HG03342 (cell line): Measurements from ENCODE around the gene ASCL2.

Experiments
- ATAC-seq: cut with Tn5 transposase; IDR thresholded peaks from one replicate; pipeline ENCODE4 v1.9.1; 2021; ENCODE audit warnings: mild to moderate bottlenecking, moderate library complexity; ENCODE audit not compliant: unreplicated experiment

ASCL2 gene

DNA sequence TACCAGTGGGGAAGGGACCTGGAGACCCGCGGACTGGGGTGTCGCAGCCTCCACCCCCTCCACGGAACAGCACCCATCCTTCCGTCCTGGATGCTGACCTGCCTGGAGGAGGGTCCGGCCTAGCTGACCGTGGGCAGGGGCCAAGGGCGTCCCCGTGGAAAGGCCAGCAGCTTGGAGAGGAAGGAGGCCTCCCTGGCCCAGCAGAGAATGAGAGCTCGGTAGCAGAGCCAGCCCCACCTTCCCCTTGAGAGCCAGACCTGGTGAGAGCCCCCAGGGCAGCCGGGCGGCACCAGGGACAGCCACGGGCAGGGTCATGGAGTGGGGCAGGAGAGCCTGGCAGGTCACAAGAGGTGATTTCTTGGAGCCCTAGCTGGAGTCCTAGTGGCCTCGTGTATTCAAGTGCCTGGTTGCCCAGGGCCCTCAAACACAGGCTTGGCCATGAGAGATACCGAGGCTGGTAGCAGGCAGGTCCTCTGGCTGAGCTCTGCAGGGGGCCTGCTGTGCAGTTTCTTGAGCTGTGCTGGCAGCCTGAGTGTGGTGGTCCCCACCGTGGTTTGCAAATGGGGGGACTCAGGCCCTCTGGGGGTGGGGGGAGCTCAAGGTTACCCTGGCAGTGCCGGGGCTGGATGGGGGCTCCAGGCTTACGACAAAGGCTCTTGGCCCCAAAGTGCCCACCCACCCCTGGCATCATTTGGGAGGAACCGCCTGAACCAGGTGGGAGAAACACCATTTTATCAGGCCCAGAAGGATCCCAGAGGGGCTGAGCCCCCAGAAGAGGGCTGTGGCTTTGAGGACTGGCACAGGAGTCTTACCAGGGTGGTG is 39.1 kb upstream of the ASCL2 start:
- no peak for ATAC-seq

DNA sequence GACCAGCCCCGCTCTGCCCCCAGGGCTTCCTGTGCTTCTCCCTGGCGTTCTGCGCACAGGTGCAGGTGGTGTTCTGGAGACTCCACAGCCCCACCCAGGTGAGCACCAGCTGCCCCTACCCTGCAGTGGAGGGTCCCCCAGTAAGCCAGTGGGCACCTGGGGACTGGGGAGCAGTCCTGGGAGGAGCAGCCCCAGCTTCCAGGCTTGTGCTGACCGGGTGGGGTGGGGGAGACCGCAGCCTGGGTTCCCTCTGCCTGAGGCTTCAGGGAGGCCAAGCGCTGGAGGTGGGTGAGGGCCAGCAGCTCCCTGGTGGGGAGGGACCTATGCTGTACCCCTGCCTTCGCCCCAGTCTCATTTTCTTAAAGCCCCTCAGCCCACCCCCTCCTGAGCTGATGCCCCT is 38.3 kb upstream of the ASCL2 start:
- no peak for ATAC-seq

DNA sequence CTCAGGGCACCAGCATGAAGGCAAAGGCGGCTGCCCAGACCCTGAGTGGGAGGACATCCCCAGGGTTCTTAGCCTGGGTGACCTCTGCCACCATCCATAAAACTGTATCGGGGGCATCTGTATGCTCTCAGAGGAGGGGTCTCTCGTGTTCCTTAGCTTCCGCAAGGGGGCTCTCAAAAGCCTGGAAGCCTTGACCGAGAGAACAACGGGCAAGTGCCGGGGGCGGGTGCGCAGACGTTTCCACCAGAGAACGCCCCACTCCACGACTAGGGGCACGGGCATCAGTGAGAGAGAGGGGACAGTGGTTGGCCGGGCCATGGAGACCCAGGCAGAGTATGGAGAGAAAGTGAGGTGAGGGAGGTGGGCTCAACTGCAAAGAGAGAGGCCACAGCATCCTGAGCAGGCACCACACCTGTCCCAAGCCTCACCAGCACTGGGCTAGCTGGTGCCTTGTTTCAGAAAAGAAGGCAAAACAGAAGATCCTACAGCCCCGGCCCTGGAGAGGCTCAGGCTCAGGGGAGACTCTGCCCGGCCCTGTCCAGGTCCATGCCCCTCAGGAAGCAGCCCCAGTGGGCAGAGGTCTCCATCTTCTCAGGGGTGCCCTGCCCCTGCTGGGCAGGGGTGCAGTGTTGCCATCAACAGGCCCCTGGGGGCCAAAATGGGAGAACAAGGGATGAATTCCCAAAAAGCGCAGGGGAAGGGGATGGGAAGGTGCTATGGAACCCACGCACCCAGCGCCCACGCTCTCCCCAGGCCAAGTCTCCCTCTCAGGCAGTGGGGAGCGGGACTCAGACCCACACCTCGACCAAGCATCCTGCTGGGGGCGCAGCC is 37.3 kb upstream of the ASCL2 start:
- ATAC-seq: no peak

DNA sequence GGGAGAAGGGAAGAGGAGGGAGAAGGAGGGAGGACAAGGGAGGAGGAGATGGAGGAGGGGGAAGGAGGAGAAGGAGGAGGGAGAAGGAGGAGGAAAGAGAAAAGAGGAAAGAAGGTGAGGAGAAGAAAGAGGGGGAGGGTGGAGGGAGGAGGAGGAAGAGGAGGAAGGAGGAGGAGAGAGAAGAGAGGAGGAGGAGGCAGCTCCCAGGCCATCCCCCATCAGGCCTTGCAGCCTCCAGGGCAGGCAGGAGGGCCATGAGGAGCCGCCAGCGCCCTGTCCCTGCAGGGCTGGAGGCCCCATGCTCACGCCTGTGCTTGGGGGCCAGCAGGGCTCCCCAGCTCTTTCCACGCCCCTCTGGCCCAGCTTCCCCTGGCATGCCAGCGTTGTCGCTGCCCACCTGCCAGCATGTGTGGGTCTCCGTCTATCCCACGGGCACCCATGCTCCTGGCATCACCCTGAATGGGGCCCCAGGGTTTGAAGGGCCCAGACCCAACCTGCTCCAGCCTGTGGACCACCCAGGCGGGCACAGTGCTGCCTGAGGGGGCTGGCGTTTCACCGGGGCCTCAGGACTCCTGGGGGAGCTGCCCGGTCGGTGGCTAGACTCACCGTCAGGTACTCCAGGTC is 36.6 kb upstream of the ASCL2 start:
- no peak for ATAC-seq

DNA sequence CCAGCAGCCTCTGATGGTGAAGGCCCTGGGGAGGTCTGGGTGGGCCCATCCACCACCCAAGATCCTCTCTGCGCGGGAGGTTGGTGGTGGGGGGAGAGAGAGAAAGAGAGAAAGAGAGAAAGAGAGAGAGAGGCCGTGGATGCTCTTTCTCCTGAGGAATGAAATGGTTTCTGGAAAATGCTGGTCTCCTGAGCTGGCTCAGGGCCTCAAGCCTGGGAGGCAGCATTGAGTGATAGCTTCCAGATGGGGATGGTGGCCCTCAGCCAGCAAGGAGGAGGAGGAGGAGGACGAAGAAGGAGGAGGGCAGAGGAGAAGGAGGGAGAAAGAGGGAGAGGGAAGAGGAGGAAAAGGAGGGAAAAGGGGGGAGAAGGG is 36.0 kb upstream of the ASCL2 start:
- ATAC-seq: no peak

DNA sequence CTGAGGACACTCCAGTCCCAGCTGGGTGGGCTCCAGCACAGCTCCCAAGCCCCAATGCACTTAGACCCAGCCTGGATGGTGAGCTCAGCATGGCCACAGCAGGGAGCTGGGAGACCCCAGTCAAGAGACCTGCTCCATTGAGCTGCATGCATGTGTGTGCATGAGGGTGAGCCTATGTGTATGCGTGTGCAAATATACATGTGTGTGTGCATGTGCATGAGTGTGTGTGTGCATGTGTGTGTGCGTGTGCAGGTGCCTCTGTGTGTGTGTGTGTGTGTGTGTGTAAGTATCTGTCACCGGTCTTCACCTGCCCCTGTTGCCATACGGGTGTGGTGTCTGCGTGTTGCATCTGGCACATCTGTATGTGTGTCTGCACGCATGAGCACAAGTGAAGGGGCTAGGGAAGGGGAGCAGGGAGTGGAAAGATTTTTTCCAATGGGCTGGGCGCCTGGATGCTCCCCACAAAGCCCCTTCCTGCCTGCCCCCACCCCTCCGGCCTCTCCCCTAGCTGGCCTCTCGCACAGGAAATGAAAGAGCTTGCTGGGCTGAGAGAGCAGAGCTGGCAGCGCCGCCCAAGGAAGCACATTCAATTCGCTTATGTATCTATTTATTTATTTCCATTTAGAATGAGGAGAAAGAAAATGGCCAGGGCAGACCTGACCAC is 35.5 kb upstream of the ASCL2 start:
- ATAC-seq: no peak

DNA sequence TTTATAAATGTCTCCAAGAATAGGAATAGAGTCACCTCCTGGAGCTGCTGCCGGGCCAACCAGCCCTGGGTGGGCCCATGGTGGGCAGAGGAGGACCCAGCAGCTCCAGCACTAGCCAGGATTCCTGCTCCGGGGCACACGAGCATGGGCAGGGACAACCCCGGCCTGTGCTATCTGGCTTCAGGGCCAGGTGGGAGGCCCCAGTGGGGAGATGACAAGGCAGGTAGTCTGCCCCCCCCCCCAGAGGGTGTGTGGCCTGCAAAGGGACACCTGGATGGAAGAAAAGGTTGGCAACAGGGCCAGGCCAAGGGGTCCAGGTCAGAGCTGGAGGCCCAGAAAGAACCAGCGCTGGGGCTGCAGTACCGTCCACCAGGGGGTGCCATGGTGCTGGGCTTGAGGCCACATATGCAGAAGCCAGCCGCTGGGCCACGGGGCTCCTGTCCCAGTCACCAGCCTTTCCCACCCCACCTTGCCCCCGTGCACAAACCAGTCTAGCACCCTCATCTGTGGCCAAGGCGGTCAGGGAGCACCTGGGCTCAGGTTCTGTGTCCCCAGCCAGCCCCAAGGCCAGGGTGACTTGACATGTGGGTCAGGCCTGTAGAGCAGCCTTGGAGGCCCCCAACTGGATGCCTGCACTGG is 34.9 kb upstream of the ASCL2 start:
- no peak for ATAC-seq

DNA sequence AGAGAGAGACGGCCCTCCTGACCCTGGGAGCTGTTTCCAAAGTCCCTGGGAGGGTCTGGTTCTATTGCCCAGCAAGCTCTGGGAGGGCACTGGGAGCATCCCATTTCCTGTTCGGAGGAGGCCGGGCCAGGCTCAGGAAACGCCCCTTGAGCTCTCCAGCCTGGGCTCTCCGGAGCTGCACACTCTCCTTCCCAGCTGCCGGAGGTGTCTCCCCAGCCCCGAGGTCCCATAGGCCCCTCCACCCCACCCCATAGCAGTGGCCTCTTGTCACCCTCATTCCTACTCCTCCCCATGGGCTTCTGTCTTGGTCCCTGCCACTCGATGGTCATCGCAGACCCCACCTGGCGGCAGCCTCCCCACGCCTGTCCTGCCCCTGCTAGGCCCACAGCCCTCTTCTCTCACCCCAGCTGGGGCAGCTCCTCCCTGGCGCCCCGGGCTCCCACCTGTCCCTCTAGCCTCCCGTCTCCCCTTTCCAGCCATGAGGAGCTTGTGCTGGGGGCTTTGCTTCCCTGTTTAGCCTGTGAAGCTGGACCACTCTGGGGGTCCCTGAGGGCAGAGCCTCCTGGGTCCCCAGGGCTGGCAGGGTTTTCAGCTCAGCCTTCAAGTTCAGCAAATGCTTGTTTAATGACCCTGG is 34.2 kb upstream of the ASCL2 start:
- ATAC-seq: no peak

DNA sequence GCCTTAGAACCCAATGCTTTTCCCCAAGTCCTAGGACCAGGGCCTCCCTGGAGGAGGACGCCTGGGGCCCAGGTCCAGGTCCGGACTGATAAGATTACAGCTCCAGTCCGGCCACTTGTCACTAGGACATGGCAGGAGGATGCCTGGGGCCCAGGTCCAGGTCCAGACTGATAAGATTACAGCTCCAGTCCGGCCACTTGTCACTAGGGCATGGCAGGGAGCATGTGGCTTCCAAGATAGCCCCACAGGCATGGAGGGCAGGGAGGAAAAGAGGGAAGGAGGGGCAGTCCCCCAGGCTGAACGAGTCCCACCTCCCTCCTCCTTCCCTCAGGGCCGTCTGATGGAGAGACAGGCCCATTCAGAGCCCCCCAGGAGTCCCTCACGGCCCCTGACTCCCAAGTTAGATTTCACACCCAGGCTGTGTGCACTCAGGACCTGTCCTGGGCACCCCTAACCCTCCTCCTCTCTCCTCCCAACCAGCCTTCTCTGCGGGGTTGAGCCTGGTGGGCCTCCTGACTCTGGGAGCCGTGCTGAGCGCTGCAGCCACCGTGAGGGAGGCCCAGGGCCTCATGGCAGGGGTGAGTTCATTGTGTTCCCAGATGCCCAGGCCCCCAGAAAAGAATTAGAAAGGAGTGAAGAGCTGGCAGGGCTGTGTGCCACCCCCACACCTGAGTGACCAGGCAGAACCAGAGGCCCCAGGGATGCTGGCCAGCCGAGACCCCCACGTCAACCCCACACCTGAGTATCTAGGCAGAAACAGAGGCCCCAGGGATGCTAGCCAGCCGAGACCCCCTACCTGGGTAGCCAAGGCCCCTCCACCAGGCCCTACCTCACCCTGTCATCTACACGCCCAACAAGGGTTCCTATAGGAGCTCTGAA is 33.5 kb upstream of the ASCL2 start:
- ATAC-seq: no peak

DNA sequence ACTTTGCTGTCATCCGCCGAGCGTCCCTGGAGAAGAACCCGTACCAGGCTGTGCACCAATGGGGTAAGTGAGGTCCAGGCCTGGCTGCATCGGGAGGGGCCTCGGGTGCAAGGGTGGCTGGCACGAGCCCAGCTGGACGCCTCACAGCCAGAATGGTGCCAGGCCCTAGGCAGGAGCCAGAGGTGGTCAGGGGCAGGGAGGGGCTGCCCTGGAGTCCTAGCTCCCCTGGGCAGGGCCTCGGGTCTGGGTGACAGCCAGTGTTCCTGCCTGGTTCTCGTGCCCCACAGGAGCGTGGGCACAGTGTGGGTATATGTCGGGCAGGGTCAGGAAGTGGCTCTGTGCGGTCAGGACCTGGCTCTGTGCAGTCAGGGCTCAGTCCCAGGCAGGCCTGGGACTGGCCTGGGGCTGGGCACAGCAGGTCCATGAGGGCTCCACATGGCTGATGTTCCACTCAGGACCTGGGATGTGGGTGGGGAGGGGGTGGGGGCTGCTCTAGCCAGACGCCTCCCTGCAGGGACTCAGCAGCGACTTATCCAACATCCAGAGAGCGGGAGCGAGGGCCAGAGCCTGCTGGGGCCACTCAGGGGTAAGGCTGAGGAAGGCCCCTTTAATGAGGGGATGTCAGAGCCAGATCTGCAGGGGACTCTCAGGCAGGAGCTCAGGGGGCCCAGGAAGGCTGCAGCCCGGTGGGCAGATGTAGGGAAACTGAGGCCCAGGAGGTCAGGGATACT is 32.7 kb upstream of the ASCL2 start:
- no peak for ATAC-seq

DNA sequence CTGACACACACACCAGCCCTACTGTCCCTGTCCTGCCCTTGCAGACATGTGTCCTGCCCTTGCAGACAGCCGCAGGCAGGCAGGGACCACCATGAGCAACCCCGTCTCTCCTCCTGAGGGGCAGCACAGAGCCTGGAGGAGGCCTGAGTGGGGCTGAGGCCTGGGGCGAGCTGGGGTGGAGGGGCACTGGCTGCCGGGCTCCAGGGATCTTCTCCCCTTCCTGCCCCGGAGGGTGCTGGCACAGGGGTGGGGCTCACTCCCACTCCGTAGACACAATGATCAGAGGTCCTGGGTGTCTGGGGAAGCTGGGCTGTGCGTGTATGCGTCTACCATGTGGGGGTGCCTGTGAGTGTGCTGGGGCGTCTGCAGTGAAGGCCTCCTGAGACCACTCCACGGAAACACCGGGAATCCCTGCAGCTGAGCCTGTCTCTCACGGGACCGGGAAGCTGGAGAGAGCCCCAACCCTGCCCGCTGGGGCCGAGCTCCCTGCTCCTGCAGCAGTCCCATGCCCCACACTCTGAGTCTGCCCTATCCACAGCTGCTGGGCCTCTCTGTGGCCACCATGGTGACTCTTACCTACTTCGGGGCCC is 32.0 kb upstream of the ASCL2 start:
- no peak for ATAC-seq

DNA sequence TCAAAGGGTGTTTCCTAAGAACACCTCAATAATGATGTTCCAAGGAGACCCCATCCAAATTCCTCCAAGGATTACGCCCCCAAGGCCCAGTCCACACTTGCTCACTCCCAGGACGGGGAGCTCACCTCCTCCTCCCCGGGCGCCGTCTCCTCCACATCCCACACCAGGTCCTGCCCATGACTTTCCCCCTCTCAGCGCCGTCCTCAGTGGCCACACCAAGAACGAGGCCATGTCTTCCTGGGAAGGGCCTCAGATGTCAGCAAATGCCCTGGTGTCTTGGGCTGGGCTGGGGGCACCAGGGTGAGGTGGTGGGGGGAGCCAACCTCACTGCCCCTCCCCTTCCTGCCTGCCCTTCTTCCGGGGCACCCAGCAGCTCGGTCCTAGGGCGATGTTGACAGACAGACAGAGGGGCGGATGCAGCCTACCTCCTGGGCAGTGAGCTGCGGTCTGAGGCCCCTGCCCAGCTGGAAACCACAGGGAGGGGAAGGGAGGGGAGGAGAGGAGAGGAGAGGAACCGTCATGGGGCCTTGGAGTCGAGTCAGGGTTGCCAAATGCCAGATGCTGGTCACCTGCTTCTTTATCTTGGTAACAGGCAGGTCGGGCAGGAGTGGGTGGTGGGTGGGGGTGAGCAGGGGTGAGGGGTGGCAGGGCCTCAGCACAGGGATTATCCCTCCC is 31.4 kb upstream of the ASCL2 start, which contains the start of the genes C11orf21 and TSPAN32:
TSS of gene C11orf21 (minus strand) at position 288 of the 675 bp plus-strand sequence. CDS start at position 178, 110 bp downstream.
TSS of gene TSPAN32 (plus strand) at position 383 of the 675 bp plus-strand sequence. CDS start at position 520, 137 bp downstream.
- peak; percentile 62 for ATAC-seq

DNA sequence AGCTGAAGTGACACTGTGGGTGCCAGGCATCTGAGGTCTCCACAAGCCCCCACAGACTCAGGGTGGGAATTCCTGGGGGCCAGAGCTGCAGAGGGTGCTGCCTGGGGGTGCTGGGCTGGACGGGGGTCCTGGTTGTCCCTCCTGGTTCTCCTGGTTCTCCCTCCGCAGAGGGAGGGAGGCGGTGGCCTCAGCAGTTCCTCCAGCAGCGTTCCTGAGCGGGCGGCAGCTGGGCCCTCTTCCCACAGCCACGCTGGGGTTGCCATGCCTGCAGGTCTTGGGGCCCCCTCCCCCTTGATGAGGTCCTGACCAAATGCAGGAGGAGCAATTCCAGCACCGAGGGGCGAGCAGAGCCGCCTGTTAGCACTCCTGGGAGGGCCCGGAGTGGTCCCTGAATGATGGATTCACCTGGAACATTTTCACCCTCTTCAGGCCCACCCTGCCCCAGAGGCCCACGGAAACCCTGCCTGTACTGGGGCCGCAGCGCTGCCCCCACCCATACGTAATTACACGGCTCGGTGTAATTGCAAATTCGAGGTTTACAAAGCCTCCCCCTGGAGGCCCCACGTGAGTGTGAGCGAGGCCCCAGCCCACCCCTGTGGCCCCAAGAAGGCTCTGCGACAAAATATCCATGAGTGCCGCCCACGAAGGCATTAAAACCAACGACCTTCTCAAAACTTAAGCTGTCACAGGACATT is 30.7 kb upstream of the ASCL2 start:
- ATAC-seq: no peak

DNA sequence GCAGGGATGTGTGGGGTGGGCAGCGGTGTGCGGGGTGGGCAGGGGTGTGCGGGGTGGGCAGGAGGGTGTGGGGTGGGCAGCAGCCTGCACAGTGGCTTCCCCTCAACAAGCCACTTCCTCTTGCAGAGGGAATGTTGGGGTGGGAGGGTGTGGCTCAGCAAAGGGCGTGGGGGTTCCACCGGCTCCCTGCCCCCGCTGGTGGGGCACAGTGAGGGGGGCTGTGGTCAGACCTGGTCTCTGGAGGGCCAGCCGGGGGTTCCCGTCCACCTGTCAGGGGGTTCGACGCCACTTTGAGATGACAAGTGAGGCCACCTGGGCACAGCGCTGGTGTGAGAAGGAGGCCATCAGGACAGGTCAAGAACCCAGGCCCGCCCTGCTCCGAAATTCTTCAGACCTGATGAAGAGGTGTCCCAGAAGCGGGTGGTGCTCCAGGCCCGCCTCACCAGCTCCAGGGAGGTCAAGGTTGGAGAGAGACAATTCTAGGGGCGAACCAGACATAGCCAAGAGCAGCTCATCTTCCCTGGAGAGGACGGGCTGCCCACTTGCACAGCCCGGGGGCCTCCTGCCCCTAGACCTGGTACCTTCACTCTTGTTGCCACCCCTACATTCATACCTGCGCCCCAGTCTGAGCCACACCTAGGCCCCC is 30.0 kb upstream of the ASCL2 start:
- no peak for ATAC-seq

DNA sequence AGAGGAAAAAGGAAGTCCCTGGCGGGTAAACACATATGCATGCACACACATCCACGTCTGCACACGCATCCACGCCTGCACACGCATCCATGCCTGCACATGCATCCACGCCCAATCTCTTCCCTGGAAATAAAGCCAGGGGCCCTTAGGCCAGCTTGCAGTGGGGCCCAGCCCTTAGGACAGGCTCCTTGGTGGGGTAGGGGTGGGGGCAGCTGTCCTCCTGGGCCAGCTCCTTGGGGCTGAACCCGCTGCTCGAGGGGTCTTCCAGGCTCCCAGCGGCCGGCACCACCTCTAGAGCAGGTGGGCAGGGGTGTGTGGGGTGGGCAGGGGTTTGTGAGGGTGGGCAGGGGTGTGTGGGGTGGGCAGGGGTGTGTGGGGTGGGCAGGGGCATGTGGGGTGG is 29.4 kb upstream of the ASCL2 start:
- ATAC-seq: no peak
